GM12878 (cell line): ENCODE measurements around the gene KRTAP10-8. TPM values are rescaled to one million over a fixed set of nuclear protein-coding genes. Genes with fewer than 3 reads are reported as not detected.

ENCODE experiments used
- ATAC-seq: fragments of 200-7000 bp; cut with Tn5 transposase; 3 replicates; pipeline ENCODE4 v1.9.1; 2020; ENCODE audit warnings: mild to moderate bottlenecking, moderate library complexity
- BruUV-seq: library from RNA; stranded (reverse); fragments of 400-500 nt; replicated peaks from 2 replicates; lab custom pipeline; 2021; lab: Mats Ljungman, UMichigan
- CTCF ChIA-PET: fragments of 300-600 bp; sonication (Branson Sonifier 250); formaldehyde crosslinking; extraction: SDS; loops from one replicate; lab custom pipeline; 2021; ENCODE audit warnings: inconsistent platforms; lab: Yijun Ruan, JAX
- POLR2A ChIA-PET: fragments of 350-600 bp; formaldehyde crosslinking; extraction: SDS; loops from one replicate; lab custom pipeline; 2021; ENCODE audit warnings: inconsistent platforms; lab: Charles Lee
- RAD21 ChIA-PET: fragments of 300-600 bp; sonication (Branson Sonifier 250); formaldehyde crosslinking; loops from one replicate; lab custom pipeline; 2023; ENCODE audit warnings: antibody characterized with exemption; ENCODE audit not compliant: unreplicated experiment; lab: Charles Lee
- SMC1A ChIA-PET: fragments of 300-600 bp; sonication (Branson Sonifier 250); formaldehyde crosslinking; loops from one replicate; lab custom pipeline; 2023; ENCODE audit not compliant: unreplicated experiment, uncharacterized antibody; lab: Charles Lee
- DNase-seq: peaks from one replicate; pipeline ENCODE4 v3.0.0-alpha.2; 2011; ENCODE audit warnings: low read depth, low spot score
- FAIRE-seq: peaks from 3 replicates; lab custom pipeline; 2011; peaks lifted over from hg19 to GRCh38; lab: Jason Lieb, UNC
- H2AFZ ChIP-seq: 2 replicates; pipeline ENCODE4 v1.6.0; 2011; ENCODE audit warnings: low read depth, low read length, control low read depth; ENCODE audit not compliant: control insufficient read depth
- H3K27ac ChIP-seq: 2 replicates; pipeline ENCODE4 v1.5.1; 2011; ENCODE audit warnings: control low read depth; ENCODE audit not compliant: control insufficient read depth, insufficient read depth
- H3K27me3 ChIP-seq, 2 experiments: replicated peaks in 1 of 2; 2 replicates each; pipeline versions ENCODE4 v1.6.0 to v1.6.1; 2011; ENCODE audit warnings: low read length in 1 of 2; ENCODE audit not compliant: control insufficient read depth in 2 of 2, insufficient read depth in 2 of 2
- H3K36me3 ChIP-seq, 2 experiments: 2 replicates each; pipeline ENCODE4 v1.5.1; 2011; ENCODE audit warnings: low read length in 1 of 2; ENCODE audit not compliant: control insufficient read depth in 2 of 2, insufficient read depth in 2 of 2
- H3K4me1 ChIP-seq: 2 replicates; pipeline ENCODE4 v1.6.1; 2011; ENCODE audit warnings: mild to moderate bottlenecking, low read length, moderate library complexity, mixed read lengths; ENCODE audit not compliant: control insufficient read depth, insufficient read depth
- H3K4me2 ChIP-seq: 2 replicates; pipeline ENCODE4 v1.6.0; 2011; ENCODE audit warnings: control low read depth; ENCODE audit not compliant: control insufficient read depth, insufficient read depth
- H3K4me3 ChIP-seq: fragments of 200-600 bp; sonication (generic); 2 replicates; pipeline ENCODE4 v1.5.1; 2016
- H3K79me2 ChIP-seq: 2 replicates; pipeline ENCODE4 v1.6.0; 2011; ENCODE audit warnings: low read length; ENCODE audit not compliant: control insufficient read depth, insufficient read depth
- H3K9ac ChIP-seq: 2 replicates; pipeline ENCODE4 v1.8.0; 2011; ENCODE audit warnings: low read length, control low read depth, mixed read lengths; ENCODE audit not compliant: control insufficient read depth, insufficient read depth
- H3K9me3 ChIP-seq: replicated peaks from 3 replicates; pipeline ENCODE4 v1.5.1; 2011; ENCODE audit warnings: mild to moderate bottlenecking, low read length; ENCODE audit not compliant: control insufficient read depth, insufficient read depth
- H4K20me1 ChIP-seq: 2 replicates; pipeline ENCODE4 v1.6.0; 2011; ENCODE audit not compliant: control insufficient read depth, insufficient read depth
- ASH2L ChIP-seq: fragments of 300-600, 200-600 bp; sonication (generic); IDR thresholded peaks from 2 replicates; pipeline ENCODE4 v1.6.1; 2017; ENCODE audit warnings: low read depth, mild to moderate bottlenecking, borderline replicate concordance
- ATF2 ChIP-seq: IDR thresholded peaks from 2 replicates; pipeline ENCODE4 v1.6.1; 2012; ENCODE audit warnings: low read length, inconsistent platforms
- BACH1 ChIP-seq: fragments of 450-650 bp; IDR thresholded peaks from 2 replicates; pipeline ENCODE4 v1.6.1; 2017; ENCODE audit warnings: mild to moderate bottlenecking, borderline replicate concordance
- HDGF ChIP-seq: fragments of 450-650 bp; IDR thresholded peaks from 2 replicates; pipeline ENCODE4 v1.6.1; 2016; ENCODE audit warnings: antibody characterized with exemption
- IKZF2 ChIP-seq, 2 experiments: fragments of 450-650 bp; IDR thresholded peaks; 2 replicates each; pipeline ENCODE4 v1.6.1; 2017; ENCODE audit warnings: mild to moderate bottlenecking in 2 of 2, moderate library complexity in 2 of 2
- IRF3 ChIP-seq: fragments of 450-650 bp; IDR thresholded peaks from 2 replicates; pipeline ENCODE4 v1.6.1; 2014; ENCODE audit warnings: mild to moderate bottlenecking
- MYB ChIP-seq: fragments of 150-350 bp; IDR thresholded peaks from 2 replicates; pipeline ENCODE4 v1.6.1; 2014; ENCODE audit warnings: mild to moderate bottlenecking, low read depth, low read length, borderline replicate concordance
- NFIC ChIP-seq: IDR thresholded peaks from 2 replicates; pipeline ENCODE4 v1.6.1; 2012; ENCODE audit warnings: low read depth, mild to moderate bottlenecking, inconsistent platforms, low read length, moderate library complexity
- NFYA ChIP-seq: IDR thresholded peaks from 2 replicates; pipeline ENCODE4 v1.6.1; 2011; ENCODE audit warnings: low read depth, mild to moderate bottlenecking, low read length, improper control_type of control experiment, borderline replicate concordance
- NR2C2 ChIP-seq: IDR thresholded peaks from 2 replicates; pipeline ENCODE4 v1.6.1; 2011; ENCODE audit warnings: borderline replicate concordance, low read depth; ENCODE audit not compliant: control insufficient read depth, insufficient read length
- PAX5 ChIP-seq: IDR thresholded peaks from 2 replicates; pipeline ENCODE4 v1.6.1; 2011; ENCODE audit warnings: low read depth, low read length, borderline replicate concordance
- RB1 ChIP-seq: fragments of 450-650 bp; formaldehyde crosslinking; IDR thresholded peaks from 2 replicates; pipeline ENCODE4 v1.6.1; 2017; ENCODE audit warnings: mild to moderate bottlenecking, borderline replicate concordance
- SUZ12 ChIP-seq: fragments of 200-600 bp; sonication (generic); IDR thresholded peaks from one replicate; pipeline ENCODE4 v1.6.1; 2018; ENCODE audit warnings: antibody characterized with exemption, mild to moderate bottlenecking; ENCODE audit not compliant: unreplicated experiment
- TCF3 ChIP-seq: IDR thresholded peaks from 2 replicates; pipeline ENCODE4 v1.6.1; 2012; ENCODE audit warnings: low read depth, mild to moderate bottlenecking, low read length, borderline replicate concordance; ENCODE audit not compliant: insufficient read depth
- TCF7 ChIP-seq: IDR thresholded peaks from 2 replicates; pipeline ENCODE4 v1.6.1; 2014; ENCODE audit warnings: antibody characterized with exemption, borderline replicate concordance
- ZBTB4 ChIP-seq: fragments of 450-650 bp; formaldehyde crosslinking; IDR thresholded peaks from 2 replicates; pipeline ENCODE4 v1.4.0; 2022; ENCODE audit warnings: mild to moderate bottlenecking, moderate library complexity
- ZNF207 ChIP-seq: fragments of 450-650 bp; IDR thresholded peaks from 2 replicates; pipeline ENCODE4 v1.6.1; 2014; ENCODE audit warnings: antibody characterized with exemption, mild to moderate bottlenecking, borderline replicate concordance
- ZNF384 ChIP-seq: IDR thresholded peaks from 2 replicates; pipeline ENCODE4 v1.6.1; 2012; ENCODE audit warnings: low read depth, mild to moderate bottlenecking, low read length, improper control_type of control experiment, borderline replicate concordance
- WGBS: methylation state at CpG from one replicate; pipeline ENCODE4 v1.1.6; 2016; ENCODE audit warnings: low lambda C conversion rate; ENCODE audit not compliant: insufficient replicate concordance, insufficient coverage; ENCODE audit errors: missing lambda C conversion rate; 5-methylcytosine and 5-hydroxymethylcytosine counted together
- in situ Hi-C: fragments of 300-500 bp; cut with MboI; formaldehyde crosslinking; loops from 9 replicates; pipeline ENCODE4 v1.14.3; 2018; ENCODE audit warnings: mixed read lengths
- intact Hi-C: fragments of 100-400 bp; cut with micrococcal nuclease; formaldehyde crosslinking; loops from one replicate; pipeline ENCODE4 v1.14.2; 2022; ENCODE audit not compliant: unreplicated experiment
- polyA plus RNA-seq, 11 experiments: library from polyadenylated mRNA; depleted of rRNA in 4 of 11; unstranded in 6 of 11; stranded (reverse) in 5 of 11; fragments of >200 nt; fragmentation: Nextera tagmentation in 4 of 11; fragmentation: Illumina TruSeq in 1 of 11; extraction: Ambion mirVana in 4 of 11; extraction: Trizol in 1 of 11; gene quantifications; 1 replicate in 1 of 11; 2 replicates in 10 of 11; pipeline versions ENCODE4 v1.2.1 to v1.2.3, GENCODE V29; 2011 to 2016; ENCODE audit warnings: inconsistent platforms in 2 of 11, missing spikeins in 2 of 11, low read depth in 1 of 11
- total RNA-seq, 4 experiments: library from RNA; depleted of rRNA in 3 of 4; stranded (reverse); fragments of >200 nt in 3 of 4; fragmentation: Illumina TruSeq in 1 of 4; extraction: Trizol in 1 of 4; gene quantifications; 2 replicates each; pipeline versions ENCODE4 v1.2.1 to v1.2.3, GENCODE V29; 2013 to 2021

Gene KRTAP10-8
- total and polyA plus RNA-seq, 10 of the 15 experiments (the other 5 are each of a cell fraction or from before 2014, with no cell fraction given), result not detected

- TF ChIP-seq ZNF384 (no peak), ZNF207 (no peak), ASH2L (no peak), MYB (no peak)
Observed at GRCh38 chr21:44596068-44596725, 15.7 kb upstream of the KRTAP10-8 start (continued).

GRCh38 chr21:44598061-44598460, 13.8 kb upstream of the KRTAP10-8 start:
- H3K4me1 ChIP-seq, result no peaks in the 10 kb centered on the region
- ChIA-PET CTCF (no interaction called here), SMC1A (no interaction called here), RAD21 (no interaction called here), POLR2A (no interaction called here)
- FAIRE-seq (no peak), DNase-seq (no peak), ATAC-seq (no peak)
- H3K4me2 ChIP-seq, result no peak overlapping the region
- no peaks in the 10 kb centered on the region for H3K79me2 ChIP-seq
- no peaks in the 10 kb centered on the region for H3K27me3 ChIP-seq
- H3K27ac ChIP-seq, result no peak overlapping the region
- BruUV-seq, result no TSS peak
- intact Hi-C loops, result no loop called here
- no peak overlapping the region for H3K9ac ChIP-seq
- no peak overlapping the region for H3K4me3 ChIP-seq
- WGBS, result 60% methylated on average over 11 of the region's 11 CpGs
- H3K9me3 ChIP-seq, result no peaks in the 10 kb centered on the region; the same call in 2 of the 3 replicates
- H3K36me3 ChIP-seq, result no peaks in the 10 kb centered on the region
- H2AFZ ChIP-seq, result no peak overlapping the region
- in situ Hi-C loops, result no loop called here
- H4K20me1 ChIP-seq, result no peaks in the 10 kb centered on the region
- TF ChIP-seq SUZ12 (no peak), BACH1 (no peak), ATF2 (no peak), ZBTB4 (CRISPR knock-in tag) (no peak), PAX5 (no peak), RB1 (no peak), NR2C2 (no peak), NFIC (no peak), TCF3 (no peak), HDGF (no peak), IKZF2 (IDR thresholded peaks at IDR 0.05) (no peak), IRF3 (no peak), ZNF207 (no peak), NFYA (no peak), TCF7 (no peak)
